NCI-H187 treated with DMSO at 0.1 percent for 48 hours (cell line): ENCODE measurements around the gene SARNP.

Experiments
- DNase-seq: peaks from one replicate; lab custom pipeline; 2025; lab: John Stamatoyannopoulos, UW

The SARNP gene

DNA sequence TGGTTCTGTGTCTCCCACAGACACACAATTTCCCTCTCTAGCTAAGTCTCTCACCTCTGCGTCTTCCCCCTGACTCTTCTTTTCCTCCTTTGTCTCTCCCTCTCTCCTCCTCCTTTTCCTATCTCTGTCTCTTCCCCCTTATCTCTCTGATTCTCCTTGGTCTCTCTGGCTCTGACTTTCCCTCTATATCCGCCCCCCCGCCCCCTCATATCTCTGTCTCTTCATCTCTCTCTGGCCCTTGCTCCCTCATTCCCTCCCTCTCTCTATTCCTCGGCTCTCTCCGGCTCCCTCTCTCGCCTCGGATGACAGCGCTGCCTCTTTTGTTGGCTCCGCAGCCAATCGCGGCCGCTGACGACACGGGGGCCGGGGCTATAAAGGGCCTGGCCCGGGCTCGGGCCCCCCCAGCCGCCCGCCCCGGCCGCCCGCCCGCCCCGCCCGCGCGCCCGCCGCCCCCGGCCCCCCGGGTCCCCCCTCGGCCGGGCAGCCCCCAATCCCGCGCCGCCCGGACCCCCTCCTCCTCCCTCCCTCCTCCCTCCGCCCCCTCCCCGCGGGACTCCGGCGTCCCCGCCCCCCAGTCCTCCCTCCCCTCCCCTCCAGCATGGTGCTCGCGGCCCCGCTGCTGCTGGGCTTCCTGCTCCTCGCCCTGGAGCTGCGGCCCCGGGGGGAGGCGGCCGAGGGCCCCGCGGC is 74.7 kb downstream of the SARNP start, which contains the start of gene GDF11:
GDF11 (plus strand) TSS at position 404 of the 687 bp plus-strand sequence; CDS start at position 599, 195 bp downstream.
- peak; percentile 72 for DNase-seq

DNA sequence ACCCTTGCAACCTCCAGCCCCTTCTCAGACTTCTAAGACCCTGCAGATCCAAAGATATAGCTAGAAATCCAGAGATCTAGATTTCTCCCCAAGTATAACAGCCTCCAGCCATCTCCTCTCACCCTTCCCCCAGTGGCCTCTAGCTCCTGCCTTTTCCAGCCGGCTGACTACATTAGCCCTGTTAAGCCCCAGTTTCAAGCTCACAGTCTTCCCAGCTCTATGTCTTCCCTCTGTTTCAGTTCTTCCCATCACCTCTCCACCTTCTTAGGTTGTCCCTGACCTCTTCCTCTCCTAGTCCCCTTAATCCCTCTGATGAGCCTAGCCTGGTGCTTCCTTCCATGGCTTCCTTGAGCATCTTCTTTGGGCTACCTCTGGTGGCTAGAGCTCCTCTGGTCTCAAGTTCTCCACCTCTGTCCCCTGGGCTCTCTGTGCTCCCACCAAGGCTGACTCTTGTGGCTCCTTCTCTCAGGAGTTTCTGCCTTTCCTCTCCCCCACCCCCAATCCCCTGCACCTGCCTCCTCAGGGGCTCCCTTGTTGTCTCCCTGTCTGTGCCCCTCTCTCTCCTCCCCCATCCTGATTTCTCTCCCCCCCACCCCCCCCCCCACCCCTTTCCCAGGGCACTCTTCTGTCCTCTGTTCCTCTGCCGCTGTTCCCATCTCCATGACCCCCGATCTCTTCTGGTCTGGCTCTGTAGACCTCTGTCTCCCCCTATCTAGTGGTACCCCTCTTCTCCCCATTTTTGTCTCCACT is 75.4 kb downstream of the SARNP start:
- no peak for DNase-seq

DNA sequence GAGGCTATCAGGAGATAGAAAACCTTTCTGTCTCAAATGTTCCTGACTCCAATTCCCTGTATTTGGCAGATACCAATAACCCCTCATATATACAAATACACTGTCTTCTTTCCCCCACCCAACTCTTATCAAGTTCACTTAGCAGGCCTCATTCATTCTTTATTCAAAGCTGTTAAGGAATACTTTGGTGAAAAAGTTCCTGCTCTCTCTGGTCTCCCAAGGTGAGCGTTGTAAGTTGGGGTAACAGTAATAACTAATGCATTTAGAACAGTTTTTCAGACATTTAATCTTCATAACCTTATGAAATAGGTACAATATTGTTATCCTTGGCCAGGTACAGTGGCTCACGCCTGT is 78.5 kb downstream of the SARNP start:
- DNase-seq = no peak

DNA sequence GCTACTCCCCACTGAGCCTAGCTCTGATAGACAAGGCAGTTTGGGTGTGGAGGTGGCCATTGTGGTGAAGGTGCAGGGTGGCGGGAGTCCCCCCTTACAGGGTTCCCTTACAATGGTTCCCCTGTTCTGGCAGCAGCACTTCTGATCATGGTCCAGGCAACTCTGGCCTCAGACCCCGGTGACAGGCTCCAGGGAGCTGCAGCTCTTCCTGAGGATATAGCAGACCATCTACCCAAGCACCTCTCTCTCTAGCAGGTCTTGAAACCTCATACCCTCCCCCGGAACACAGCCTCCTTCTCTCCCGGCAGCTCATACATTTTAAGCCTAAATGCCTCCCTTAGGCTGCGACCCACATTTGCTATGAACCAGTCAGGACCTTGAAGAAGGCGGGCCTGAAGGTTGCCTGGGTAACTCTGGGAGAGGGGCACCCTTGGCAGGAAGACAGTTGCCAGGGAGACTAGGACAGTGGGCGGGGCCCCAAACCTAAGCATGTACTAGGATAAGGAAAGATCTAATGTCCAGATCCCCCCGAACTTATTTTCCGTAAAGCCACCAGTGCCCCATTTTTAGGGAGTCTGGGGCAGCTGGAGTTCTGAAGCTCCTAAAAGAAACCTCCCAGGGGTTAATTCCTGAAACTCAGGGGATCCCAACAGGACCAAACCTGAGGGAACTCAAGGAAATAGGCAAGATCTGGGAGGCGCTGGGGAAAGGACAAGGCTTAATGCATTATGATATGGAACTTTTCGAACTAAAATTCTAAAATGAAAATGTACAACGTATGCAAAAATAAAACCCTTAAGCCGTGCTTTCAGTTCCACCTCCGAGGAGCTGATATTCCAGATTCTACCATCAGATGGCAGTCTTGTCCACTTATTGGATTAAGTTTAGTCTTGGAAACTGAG is 79.2 kb downstream of the SARNP start:
- peak; percentile 73 for DNase-seq

DNA sequence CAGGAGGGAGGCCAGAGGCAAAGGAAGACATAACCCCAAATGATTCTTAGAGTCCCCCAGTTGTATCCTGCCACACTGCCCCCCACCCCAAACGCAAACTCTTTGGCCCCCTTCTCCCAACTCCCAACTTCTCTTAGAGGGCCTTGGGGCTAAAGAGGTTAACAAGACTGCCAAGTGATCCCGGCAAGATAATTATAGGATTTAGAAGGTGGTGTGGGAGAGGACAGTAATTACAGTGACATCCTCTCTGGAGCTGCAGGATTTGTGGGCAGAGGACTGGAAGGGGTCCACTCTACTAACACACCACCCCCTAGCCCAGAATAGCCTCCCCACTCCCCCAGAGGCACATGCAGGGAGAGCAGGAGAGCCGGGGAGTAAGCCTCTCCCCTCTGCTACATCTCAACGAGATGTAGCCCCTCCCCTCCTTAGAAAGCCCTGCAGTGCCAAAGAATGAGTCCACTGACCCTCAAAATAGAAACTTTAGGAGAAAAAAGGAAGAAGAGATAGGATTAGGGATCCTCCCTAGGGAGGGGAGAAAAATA is 79.9 kb downstream of the SARNP start:
- no peak for DNase-seq

DNA sequence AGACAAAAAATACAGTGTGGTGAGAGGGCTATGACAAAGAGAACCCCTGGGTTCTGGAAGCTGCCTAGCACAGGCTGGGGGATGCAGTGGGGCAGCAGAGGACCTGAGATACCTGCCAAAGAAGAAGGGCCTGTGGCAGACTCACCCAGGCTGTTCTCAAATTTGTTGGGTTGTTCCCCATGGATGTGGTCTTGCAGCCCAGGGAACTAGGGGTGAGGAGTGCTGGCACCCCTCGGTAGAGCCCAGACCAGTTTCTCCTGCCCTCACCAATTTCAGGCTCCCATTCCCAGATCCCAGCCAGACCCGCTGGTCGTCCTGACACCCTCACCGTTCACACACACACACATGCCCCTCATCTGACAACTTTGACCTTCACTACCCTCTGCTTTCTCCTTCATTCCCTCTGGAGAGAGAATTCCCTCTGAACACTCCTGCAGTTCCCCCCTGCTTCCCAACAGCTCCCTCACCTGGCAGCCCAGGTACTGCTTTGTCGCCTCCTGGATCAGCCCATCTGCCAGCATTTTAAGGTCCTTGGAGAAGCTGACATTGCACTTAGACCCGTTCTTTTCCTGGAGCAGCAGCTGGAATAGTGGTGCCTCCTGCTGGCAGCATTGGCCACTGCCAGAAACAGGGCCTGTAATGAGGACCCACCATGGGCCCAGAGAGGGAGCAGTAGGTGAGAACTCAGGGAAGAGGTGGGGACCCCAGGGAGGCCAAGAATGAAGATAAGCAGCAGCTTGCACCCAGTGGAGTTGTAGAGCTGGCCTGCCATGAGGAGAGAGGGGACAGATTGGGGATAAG is 80.5 kb downstream of the SARNP start:
- peak; percentile 74 for DNase-seq

DNA sequence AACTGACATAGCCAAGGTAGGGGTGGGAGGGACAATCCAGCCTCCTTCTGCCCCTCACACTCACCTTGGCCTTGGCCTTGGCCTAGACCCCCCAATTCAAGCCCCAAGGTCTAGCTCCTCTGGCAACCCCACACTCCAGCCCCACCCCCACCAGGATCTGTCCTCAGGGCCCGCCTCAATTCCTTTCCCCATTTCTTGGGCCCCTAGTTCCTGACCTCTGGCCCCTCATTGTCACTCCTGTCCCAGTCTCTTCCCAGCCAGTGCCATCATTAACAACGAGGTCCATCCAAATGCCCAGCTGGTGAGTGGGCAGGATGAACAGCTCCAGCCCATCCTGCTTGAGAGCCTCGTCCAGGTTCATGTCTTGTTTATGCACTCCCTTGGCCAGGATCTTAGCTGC is 81.4 kb downstream of the SARNP start:
- DNase-seq = no peak

DNA sequence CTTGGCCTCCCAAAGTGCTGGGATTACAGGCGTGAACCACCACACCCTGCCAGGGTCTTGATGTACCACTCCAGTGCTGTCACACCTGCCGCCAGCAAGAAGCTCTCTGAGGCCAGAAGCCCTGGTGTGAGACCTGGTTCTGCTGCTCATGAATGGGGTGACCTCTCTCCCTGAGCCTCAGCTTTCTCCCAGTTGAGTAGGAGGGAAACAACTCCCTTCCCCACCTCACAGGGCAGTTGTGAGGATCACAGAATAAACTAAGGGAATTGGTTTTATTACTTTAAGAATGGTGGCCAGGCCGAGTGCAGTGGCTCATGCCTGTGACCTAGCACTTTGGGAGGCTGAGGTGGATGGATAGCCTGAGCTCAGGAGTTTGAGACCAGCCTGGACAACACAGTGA is 82.9 kb downstream of the SARNP start:
- no peak for DNase-seq

DNA sequence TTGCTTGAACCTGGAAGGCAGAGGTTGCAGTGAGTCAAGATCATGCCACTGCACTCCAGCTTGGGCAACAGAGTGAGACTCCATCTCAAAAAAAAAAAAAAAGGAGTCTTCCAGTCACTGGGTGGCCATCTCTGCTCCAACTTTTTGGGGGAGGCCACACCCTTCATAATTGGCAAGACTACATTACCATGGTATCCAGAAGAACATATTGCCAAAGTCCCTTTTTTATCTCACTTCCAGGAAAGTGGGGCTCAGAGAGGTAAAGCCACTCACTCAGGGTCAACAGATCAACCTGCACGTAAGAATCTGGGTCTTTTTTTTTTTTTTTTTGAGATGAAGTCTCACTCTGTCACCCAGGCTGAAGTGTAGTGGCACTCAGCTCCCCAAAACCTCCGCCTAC is 83.7 kb downstream of the SARNP start:
- no peak for DNase-seq

DNA sequence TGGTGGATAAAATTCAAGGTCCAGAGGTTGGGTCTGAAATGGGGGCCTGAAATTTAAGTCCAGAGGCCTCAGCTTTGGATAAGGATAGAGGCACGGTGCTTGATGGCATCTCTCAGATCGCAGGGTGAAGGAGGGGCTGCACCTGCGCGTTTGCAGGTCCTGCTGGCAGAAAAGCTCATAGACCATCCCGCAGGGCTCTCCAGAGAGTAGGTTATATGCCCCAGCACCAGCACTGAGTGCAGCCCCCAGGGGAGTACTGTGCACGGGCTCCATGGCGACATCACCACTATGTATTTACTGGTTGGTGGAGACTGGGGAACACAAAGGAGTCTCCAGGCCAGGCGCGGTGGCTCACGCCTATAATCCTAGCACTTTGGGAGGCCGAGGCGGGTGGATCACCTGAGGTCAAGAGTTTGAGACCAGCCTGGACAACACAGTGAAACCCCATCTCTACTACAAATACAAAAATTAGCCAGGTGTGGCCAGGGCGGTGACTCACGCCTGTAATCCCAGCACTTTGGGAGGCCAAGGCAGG is 84.4 kb downstream of the SARNP start:
- no peak for DNase-seq

DNA sequence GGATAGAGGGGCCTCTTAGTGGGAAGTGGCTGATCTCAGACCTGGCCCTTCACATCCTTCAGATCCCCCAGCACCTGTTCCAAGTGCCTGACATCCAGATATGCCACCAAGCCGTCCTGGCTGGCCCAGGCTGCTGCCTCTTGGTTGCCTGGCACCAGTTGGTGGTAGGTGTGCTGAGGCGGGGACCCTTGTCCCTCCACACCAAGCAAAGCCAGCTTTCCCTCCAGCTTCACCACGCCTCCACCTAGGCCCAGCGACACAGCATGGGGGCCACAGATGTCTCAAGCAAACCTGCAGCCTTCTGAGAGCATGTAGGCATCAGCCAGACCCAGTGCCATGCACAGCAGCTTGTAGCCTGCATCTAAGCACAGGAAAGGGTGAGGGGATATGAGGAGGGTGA is 85.2 kb downstream of the SARNP start:
- DNase-seq = no peak

DNA sequence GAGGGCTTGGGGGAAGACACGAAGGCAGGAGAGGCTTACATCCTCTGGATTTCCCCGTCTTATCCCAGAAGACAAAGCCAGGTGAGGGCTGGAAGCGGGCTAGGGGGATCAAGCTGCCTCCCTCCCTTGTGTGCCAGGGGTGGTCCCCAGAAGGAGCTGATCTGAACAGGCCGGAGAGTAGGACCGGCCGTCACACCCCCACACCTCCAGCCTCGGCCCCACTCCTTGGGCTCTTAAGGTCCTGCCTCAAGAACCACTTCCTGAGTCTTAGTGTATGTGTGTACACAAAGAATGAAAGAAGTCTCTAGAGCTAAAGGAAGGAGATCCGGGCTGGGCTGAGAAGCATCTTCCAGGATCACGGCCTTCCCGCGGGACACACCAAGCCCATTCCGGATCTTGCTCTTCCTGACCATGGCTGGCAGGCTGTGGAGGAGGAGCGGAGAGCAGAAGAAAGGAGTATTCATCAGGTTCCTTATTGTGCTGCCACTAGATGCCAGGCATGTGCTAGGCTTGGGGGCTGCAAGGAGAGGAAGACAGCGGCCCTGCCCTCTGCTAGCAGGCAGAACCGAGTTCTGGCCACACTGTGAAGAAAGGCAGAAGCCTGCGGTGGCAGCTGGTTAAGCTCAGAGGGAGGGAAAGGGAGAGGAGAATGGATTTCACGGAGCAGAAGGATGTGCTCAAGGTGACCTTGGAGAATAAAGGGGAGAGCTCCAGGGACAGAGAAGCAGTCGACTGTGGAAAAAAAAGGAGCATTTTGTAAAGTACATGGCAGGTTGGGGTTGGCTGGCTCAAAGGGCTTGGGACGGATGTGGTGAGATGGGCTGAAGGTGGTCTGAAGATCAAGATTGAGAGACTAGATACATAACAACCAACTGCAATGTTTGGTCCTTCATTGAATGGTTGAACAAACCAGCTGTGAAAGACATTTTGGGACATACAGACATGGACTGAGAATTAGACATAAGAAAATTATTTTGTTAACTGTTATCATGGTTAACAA is 87.4 kb downstream of the SARNP start:
- DNase-seq = no peak

DNA sequence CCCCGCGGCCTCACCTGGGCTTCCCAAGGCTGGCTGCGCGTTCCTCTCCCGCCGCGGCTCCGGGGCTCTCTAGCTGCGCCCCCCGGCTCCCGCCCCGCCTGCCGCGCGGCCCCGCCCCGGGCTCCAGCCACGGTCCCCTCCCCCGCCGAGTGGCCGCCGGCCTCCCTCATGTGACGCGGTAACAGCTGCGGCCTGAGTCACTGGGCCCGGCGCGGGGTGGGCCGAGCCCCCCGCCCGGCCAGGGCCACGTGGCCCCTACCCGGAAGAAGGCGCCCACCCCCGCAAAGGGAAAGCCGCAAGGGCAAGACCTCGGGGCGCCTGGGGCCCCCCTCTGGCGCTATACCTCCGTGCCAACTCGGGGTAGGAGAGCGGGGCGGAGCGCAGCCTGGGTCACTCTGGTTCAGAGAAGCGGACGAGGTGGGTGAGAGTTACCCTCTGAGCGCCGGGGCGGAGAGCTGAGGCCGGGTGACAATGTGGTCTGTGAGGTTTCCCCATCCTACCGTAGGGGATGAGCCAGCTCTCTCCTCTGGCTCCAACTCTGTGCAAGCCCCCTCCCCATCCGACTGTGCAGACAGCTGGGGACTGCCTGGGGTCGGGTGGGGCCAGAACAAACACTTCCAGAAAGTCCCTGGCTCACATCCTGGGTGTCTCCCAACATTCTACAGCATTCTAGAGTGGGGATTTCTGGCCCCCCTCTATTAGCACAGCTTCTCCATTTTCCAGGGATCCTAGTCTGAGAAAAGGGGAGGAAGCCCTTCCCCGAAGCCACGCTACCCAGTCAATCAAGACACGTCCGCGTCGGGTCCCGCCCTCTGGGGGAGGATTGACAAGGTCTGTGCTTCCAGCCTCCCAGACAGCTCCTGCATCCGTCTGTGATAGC is 88.3 kb downstream of the SARNP start, which contains the start of gene CD63:
CD63 (minus strand) TSS at position 71 of the 880 bp plus-strand sequence. CDS start 668 bp downstream, outside the sequence.
- DNase-seq = peak; percentile 39

DNA sequence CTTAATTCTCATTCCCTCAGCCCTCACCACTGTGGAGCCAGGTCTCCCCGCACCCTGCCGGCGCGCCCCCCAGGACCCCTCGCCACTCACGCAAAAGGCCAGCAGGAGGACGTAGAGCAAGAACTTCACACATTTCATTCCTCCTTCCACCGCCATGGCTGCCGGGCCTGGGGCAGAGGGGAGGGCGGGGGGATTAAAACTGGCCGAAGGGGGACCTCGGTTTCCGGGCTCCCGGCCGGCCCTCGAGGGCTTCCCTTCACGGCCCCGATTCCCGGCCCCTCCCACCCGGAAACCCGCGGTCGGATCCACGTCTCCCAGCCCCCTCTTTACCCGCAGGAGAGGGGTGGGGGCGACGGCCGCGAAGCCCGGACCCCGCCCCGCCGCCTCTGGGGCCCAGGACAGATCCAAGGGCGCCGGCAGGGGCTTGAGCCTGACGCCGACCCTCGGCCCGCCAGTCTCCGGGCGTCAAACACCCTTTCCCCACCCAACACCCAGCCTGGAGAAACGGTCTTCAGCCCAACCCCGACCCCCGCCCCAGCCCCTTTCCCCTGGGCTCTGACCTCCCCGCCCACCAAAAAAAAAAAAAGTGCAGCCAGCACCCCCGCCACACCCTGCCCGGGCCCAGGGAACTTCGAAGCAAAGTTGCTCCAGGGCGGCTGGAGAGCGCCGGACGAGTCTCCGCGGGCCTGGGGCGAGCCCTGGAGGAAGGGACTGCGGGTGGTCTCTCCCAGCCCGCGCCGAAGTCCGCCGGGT is 89.2 kb downstream of the SARNP start:
- no peak for DNase-seq

DNA sequence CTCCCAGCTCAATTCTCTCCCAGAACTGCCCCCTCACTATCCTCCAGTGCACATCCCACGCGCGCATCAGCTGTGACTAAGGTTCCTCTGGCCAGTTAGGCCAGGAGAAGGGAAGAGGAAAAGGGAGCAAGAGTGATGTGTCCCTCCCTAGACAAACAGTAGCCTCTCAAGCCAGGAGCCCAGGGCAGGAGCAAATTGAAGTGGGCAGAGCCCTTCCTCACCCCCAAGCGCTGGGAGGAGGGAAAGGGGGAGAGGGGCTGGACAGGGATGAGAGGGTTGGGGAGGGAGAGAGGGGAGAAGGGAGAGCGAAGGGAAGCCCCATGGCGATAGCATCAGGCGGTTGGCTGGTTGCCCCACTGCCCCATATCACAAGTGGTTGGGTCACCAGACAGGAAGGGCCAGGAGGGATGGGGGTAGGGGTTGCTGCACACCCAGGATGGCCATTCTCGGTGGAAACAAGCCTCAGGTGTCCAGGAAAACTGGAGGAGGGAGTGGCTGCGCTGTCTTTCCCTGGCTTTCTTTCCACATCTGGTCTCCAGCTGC is 89.8 kb downstream of the SARNP start:
- DNase-seq = no peak

DNA sequence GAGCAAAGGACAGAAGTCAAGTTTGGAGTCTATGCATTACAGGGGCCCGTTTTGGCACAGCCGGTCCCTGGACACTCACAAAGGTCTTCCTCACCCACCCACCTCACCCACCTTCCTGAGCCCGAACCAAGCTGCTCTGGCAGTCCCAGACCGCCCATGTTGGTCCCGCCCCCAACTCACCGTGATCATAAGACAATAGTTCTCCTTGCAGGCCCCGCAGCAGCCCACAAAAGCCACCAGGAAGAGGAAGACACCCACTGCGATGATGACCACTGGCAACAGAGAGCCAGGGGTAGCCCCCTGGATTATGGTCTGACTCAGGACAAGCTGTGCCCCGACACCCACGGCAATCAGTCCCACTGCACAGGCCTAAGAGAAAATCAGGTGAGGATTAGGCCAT is 90.6 kb downstream of the SARNP start:
- DNase-seq = no peak

DNA sequence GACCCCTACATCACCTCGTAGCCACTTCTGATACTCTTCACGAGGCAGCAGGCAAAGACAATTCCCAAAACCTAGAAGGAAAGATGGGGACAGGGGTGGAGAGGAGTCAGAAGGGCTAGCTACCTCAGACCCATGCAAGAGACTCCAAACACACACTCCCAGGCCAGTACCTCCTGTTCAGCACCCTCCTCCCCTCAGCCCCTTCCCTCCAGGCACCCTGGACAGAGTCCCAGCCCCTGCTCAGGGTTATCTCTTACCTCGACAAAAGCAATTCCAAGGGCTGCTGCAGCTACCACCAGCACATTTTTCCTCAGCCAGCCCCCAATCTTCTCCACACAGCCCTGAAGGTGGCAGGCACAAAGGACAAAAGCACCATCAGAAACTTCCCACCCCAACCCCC is 92.0 kb downstream of the SARNP start:
- no peak for DNase-seq

DNA sequence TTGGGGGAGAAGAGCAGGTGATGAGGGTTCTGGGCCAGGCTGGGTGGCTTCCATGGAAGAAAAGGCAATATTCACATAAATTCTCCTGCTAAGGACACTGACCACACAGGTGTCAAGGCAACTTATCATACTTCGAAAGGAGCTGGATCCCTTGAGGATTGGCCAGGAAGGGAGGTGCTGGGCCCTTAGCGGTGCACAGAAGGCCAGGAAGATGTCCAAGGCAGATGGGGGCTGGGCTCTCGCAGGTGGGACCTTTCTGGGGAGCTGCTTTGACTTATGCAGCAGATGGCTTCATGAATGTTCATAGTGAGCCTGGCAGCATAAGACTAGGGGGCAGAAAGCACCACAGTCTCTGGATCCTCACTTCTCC is 92.6 kb downstream of the SARNP start:
- no peak for DNase-seq
